Vagina (tissue), 2 donors: ENCODE data around the gene ATG2B. TPM values are rescaled to one million over a fixed set of nuclear protein-coding genes. Genes with fewer than 3 reads are reported as not detected.

Source experiments
- DNase-seq, 2 donors: peaks; one replicate each; pipeline ENCODE4 v3.0.0-alpha.2; 2017; ENCODE audit errors: extremely low spot score in 2 of 2
- H3K27ac ChIP-seq: fragments of 200-600 bp; sonication (generic); one replicate; pipeline ENCODE4 v1.5.1; 2019
- H3K27me3 ChIP-seq: fragments of 200-600 bp; sonication (generic); one replicate; pipeline ENCODE4 v1.5.1; 2019
- H3K36me3 ChIP-seq, 2 donors: fragments of 200-600 bp; sonication (generic); one replicate each; pipeline ENCODE4 v1.5.1; 2017 to 2019
- H3K4me1 ChIP-seq: fragments of 200-600 bp; sonication (generic); one replicate; pipeline ENCODE4 v1.5.1; 2019
- H3K4me3 ChIP-seq, 2 donors: fragments of 200-600 bp; sonication (generic); 1 replicate in 1 of 2; 2 replicates in 1 of 2; pipeline ENCODE4 v1.5.1; 2016 to 2019
- H3K9me3 ChIP-seq: fragments of 200-600 bp; sonication (generic); one replicate; pipeline ENCODE4 v1.5.1; 2019
- CTCF ChIP-seq, 3 experiments: fragments of 450-650 bp in 2 of 3; fragments of 200-600 bp in 1 of 3; sonication (generic) in 1 of 3; IDR thresholded peaks; one replicate each; pipeline ENCODE4 v1.5.1; 2017 to 2019; ENCODE audit warnings: antibody characterized with exemption in 3 of 3, mild to moderate bottlenecking in 2 of 3, moderate library complexity in 2 of 3
- POLR2A ChIP-seq, 2 donors: fragments of 450-650 bp; IDR thresholded peaks; one replicate each; pipeline ENCODE4 v1.6.1; 2017; ENCODE audit warnings: antibody characterized with exemption in 2 of 2, mild to moderate bottlenecking in 2 of 2, moderate library complexity in 2 of 2
- POLR2AphosphoS5 ChIP-seq, 2 donors: sonication (generic); formaldehyde crosslinking; IDR thresholded peaks; one replicate each; pipeline ENCODE4 v1.9.0; 2017; ENCODE audit warnings: antibody characterized with exemption in 2 of 2, mild to moderate bottlenecking in 2 of 2, low read depth in 1 of 2; ENCODE audit not compliant: insufficient read depth in 1 of 2
- intact Hi-C: fragments of 100-400 bp; cut with DNase I; formaldehyde crosslinking; loops from one replicate; pipeline ENCODE4 v1.15.1; 2023
- total RNA-seq: library from RNA; depleted of rRNA; stranded (reverse); fragments of >200 nt; gene quantifications from one replicate; pipeline ENCODE4 v1.2.3, GENCODE V29; 2016

Gene ATG2B
- total RNA-seq, 1 donor from 2014 or later, result 32.2 TPM

- H3K36me3 ChIP-seq, result peaks cover 0 to 28% of the 10 kb centered on the region in 2 donors
- intact Hi-C loops, result loop anchor here (10.0 kb wide), 1 partner anchor 128 kb away; no protein-coding TSS in a partner anchor
These were observed 66.1 kb downstream of the ATG2B start for GRCh38 chr14:96297000-96297399.

GRCh38 chr14:96294246-96294645 lies 68.9 kb downstream of the ATG2B start:
- H3K4me3 ChIP-seq, result no peak overlapping the region
- TF ChIP-seq CTCF (IDR thresholded peaks at IDR 0.05) (no peak), POLR2AphosphoS5 (IDR thresholded peaks at IDR 0.05; ENCODE audit: insufficient read depth in 1 of 2, low read depth in 1 of 2) (no peak), POLR2A (IDR thresholded peaks at IDR 0.05) (no peak)
- H3K9me3 ChIP-seq, result no peaks in the 10 kb centered on the region
- H3K27ac ChIP-seq, result no peak overlapping the region
- peaks cover 0 to 31% of the 10 kb centered on the region in 2 donors for H3K36me3 ChIP-seq
- H3K27me3 ChIP-seq, result no peaks in the 10 kb centered on the region
- intact Hi-C loops, result loop anchor here (10.0 kb wide), 1 partner anchor 131 kb away; no protein-coding TSS in a partner anchor
- H3K4me1 ChIP-seq, result no peaks in the 10 kb centered on the region
- DNase-seq, result no peak

More at GRCh38 chr14:96297000-96297399, 66.1 kb downstream of the ATG2B start:
- Histone ChIP-seq H3K9me3 (no peaks in the 10 kb centered on the region), H3K27me3 (no peaks in the 10 kb centered on the region), H3K4me3 (no peak overlapping the region), H3K27ac (no peak overlapping the region), H3K4me1 (no peaks in the 10 kb centered on the region)
- TF ChIP-seq POLR2AphosphoS5 (IDR thresholded peaks at IDR 0.05; ENCODE audit: insufficient read depth in 1 of 2, low read depth in 1 of 2) (no peak), CTCF (IDR thresholded peaks at IDR 0.05) (peak in 2 of 3 experiments; percentile 31 to 35)
- DNase-seq, result no peak

GRCh38 chr14:96287856-96288255 lies 75.3 kb downstream of the ATG2B start:
- no peaks in the 10 kb centered on the region for H3K27me3 ChIP-seq
- H3K27ac ChIP-seq, result no peak overlapping the region
- TF ChIP-seq POLR2A (IDR thresholded peaks at IDR 0.05) (no peak), POLR2AphosphoS5 (IDR thresholded peaks at IDR 0.05; ENCODE audit: insufficient read depth in 1 of 2, low read depth in 1 of 2) (no peak)
- no peak for DNase-seq
- intact Hi-C loops, result no loop called here
- no peaks in the 10 kb centered on the region for H3K9me3 ChIP-seq
- H3K4me3 ChIP-seq, result no peak overlapping the region
- peaks cover 0 to 39% of the 10 kb centered on the region in 2 donors for H3K36me3 ChIP-seq
- no peaks in the 10 kb centered on the region for H3K4me1 ChIP-seq

GRCh38 chr14:96286251-96286650 lies 76.9 kb downstream of the ATG2B start:
- Histone ChIP-seq H3K27ac (no peak overlapping the region), H3K36me3 (peaks cover 0 to 33% of the 10 kb centered on the region in 2 donors), H3K4me1 (no peaks in the 10 kb centered on the region), H3K27me3 (no peaks in the 10 kb centered on the region), H3K9me3 (no peaks in the 10 kb centered on the region), H3K4me3 (no peak overlapping the region)
- DNase-seq, result no peak
- no peak for TF ChIP-seq POLR2AphosphoS5 (IDR thresholded peaks at IDR 0.05; ENCODE audit: insufficient read depth in 1 of 2, low read depth in 1 of 2)
- no peak for TF ChIP-seq CTCF (IDR thresholded peaks at IDR 0.05)
- TF ChIP-seq POLR2A (IDR thresholded peaks at IDR 0.05), result no peak
- intact Hi-C loops, result no loop called here

- peaks cover 0 to 30% of the 10 kb centered on the region in 2 donors for H3K36me3 ChIP-seq
- no peaks in the 10 kb centered on the region for H3K9me3 ChIP-seq
- no peaks in the 10 kb centered on the region for H3K27me3 ChIP-seq
- no peak overlapping the region for H3K27ac ChIP-seq
- TF ChIP-seq POLR2AphosphoS5 (IDR thresholded peaks at IDR 0.05; ENCODE audit: insufficient read depth in 1 of 2, low read depth in 1 of 2) (no peak), POLR2A (IDR thresholded peaks at IDR 0.05) (no peak), CTCF (IDR thresholded peaks at IDR 0.05) (no peak)
- no peak overlapping the region for H3K4me3 ChIP-seq
- intact Hi-C loops, result no loop called here
- no peaks in the 10 kb centered on the region for H3K4me1 ChIP-seq
- DNase-seq, result no peak
These were observed 77.5 kb downstream of the ATG2B start for GRCh38 chr14:96285667-96286066.
